Astrocyte of the cerebellum (primary cell): ENCODE results near the gene C3orf52.

ENCODE experiments used
- DNase-seq: peaks from one replicate; pipeline ENCODE4 v3.0.0-alpha.2; 2011; ENCODE audit warnings: low read depth
- H3K4me3 ChIP-seq: 2 replicates; pipeline ENCODE4 v1.5.1; 2011; ENCODE audit warnings: mild to moderate bottlenecking, low read depth, low read length, moderate library complexity
- CTCF ChIP-seq: IDR thresholded peaks from 2 replicates; pipeline ENCODE4 v1.5.1; 2012; ENCODE audit warnings: low read length, low read depth, moderate library complexity, mild to moderate bottlenecking; ENCODE audit errors: missing control alignments
- in situ Hi-C: cut with HindIII; loops from 2 replicates; pipeline ENCODE4 v1.10.0; 2017; ENCODE audit warnings: low sequenced_read_pairs

C3orf52 gene

GRCh38 chr3:112143251-112143650 lies 57.1 kb downstream of the C3orf52 start:
- in situ Hi-C loops, result no loop called here
- no peak for DNase-seq
- no peak overlapping the region for H3K4me3 ChIP-seq
- no peak for TF ChIP-seq CTCF

- DNase-seq, result no peak
- no peak overlapping the region for H3K4me3 ChIP-seq
- no peak for TF ChIP-seq CTCF
- in situ Hi-C loops, result no loop called here
These were observed 57.5 kb downstream of the C3orf52 start for GRCh38 chr3:112143689-112144088.

GRCh38 chr3:112149136-112149535 lies 62.9 kb downstream of the C3orf52 start:
- in situ Hi-C loops, result no loop called here
- TF ChIP-seq CTCF, result no peak
- no peak for DNase-seq
- no peak overlapping the region for H3K4me3 ChIP-seq

GRCh38 chr3:112167758-112168157 lies 81.6 kb downstream of the C3orf52 start:
- TF ChIP-seq CTCF, result no peak

More at GRCh38 chr3:112167758-112168157, 81.6 kb downstream of the C3orf52 start:
- no peak overlapping the region for H3K4me3 ChIP-seq
- in situ Hi-C loops, result no loop called here
- no peak for DNase-seq
